ENCODE measurements around the gene MYOM1.
A peak's percentile ranks its signal among the peaks of the same experiment; 100 is the strongest.

MYOM1 gene

GRCh38 chr18:3184275-3184963 lies 35.3 kb downstream of the MYOM1 start:
- DNase-seq (ENCODE audit: low spot score): no peak

GRCh38 chr18:3183103-3183717 lies 36.6 kb downstream of the MYOM1 start:
- DNase-seq (ENCODE audit: low spot score): no peak

- no peak for DNase-seq (ENCODE audit: low spot score)
These were observed 39.4 kb downstream of the MYOM1 start for GRCh38 chr18:3180325-3180724.

GRCh38 chr18:3179430-3180089 lies 40.2 kb downstream of the MYOM1 start:
- DNase-seq (ENCODE audit: low spot score): no peak

- peak; percentile 58 for DNase-seq (ENCODE audit: low spot score)
These were observed 41.7 kb downstream of the MYOM1 start for GRCh38 chr18:3177902-3178687.

GRCh38 chr18:3175195-3175758 lies 44.5 kb downstream of the MYOM1 start:
- no peak for DNase-seq (ENCODE audit: low spot score)

- no peak for DNase-seq (ENCODE audit: low spot score)
These were observed 47.7 kb downstream of the MYOM1 start for GRCh38 chr18:3172097-3172496.

GRCh38 chr18:3171631-3172030 lies 48.1 kb downstream of the MYOM1 start:
- DNase-seq (ENCODE audit: low spot score): no peak

GRCh38 chr18:3170441-3171161 lies 49.2 kb downstream of the MYOM1 start:
- DNase-seq (ENCODE audit: low spot score): no peak

GRCh38 chr18:3164381-3164780 lies 55.4 kb downstream of the MYOM1 start:
- DNase-seq (ENCODE audit: low spot score): no peak

- DNase-seq (ENCODE audit: low spot score): no peak
These were observed 55.8 kb downstream of the MYOM1 start for GRCh38 chr18:3163968-3164367.

GRCh38 chr18:3162181-3162580 lies 57.6 kb downstream of the MYOM1 start:
- DNase-seq (ENCODE audit: low spot score): no peak

- DNase-seq (ENCODE audit: low spot score): no peak
These were observed 59.9 kb downstream of the MYOM1 start for GRCh38 chr18:3159830-3160229.

- DNase-seq (ENCODE audit: low spot score): no peak
These were observed 62.2 kb downstream of the MYOM1 start for GRCh38 chr18:3157606-3158005.

GRCh38 chr18:3157086-3157485 lies 62.7 kb downstream of the MYOM1 start:
- no peak for DNase-seq (ENCODE audit: low spot score)

GRCh38 chr18:3156325-3156640 lies 63.5 kb downstream of the MYOM1 start:
- no peak for DNase-seq (ENCODE audit: low spot score)

GRCh38 chr18:3154214-3154613 lies 65.6 kb downstream of the MYOM1 start:
- DNase-seq (ENCODE audit: low spot score): no peak

GRCh38 chr18:3153107-3153704 lies 66.6 kb downstream of the MYOM1 start:
- no peak for DNase-seq (ENCODE audit: low spot score)

GRCh38 chr18:3152294-3152693 lies 67.5 kb downstream of the MYOM1 start:
- no peak for DNase-seq (ENCODE audit: low spot score)

- DNase-seq (ENCODE audit: low spot score): peak; percentile 17
These were observed 68.1 kb downstream of the MYOM1 start for GRCh38 chr18:3151399-3152264.

Data from putamen (tissue), 1 donor.